OCI-LY1 (cell line): Measurements from ENCODE around the gene KREMEN2.

Experiments used
- H2AFZ ChIP-seq: fragments of 200-600 bp; sonication (generic), shearing (Covaris generic); 2 replicates; pipeline ENCODE4 v1.6.0; 2014; ENCODE audit warnings: antibody characterized with exemption, mild to moderate bottlenecking, low read length
- H3F3A ChIP-seq: fragments of 200-600 bp; sonication (generic), shearing (Covaris generic); 2 replicates; pipeline ENCODE4 v1.6.0; 2014; ENCODE audit warnings: mild to moderate bottlenecking, antibody characterized with exemption, low read length, moderate library complexity; ENCODE audit not compliant: insufficient read depth
- H3K27ac ChIP-seq: fragments of 200-600 bp; sonication (generic); 2 replicates; pipeline ENCODE4 v1.5.1; 2014; ENCODE audit warnings: low read length, mixed run types, mild to moderate bottlenecking, low read depth; ENCODE audit not compliant: poor library complexity, severe bottlenecking
- H3K27me3 ChIP-seq: fragments of 200-600 bp; sonication (generic); 2 replicates; pipeline ENCODE4 v1.6.0; 2014; ENCODE audit warnings: antibody characterized with exemption, mild to moderate bottlenecking, low read length, moderate library complexity; ENCODE audit not compliant: insufficient read depth
- H3K36me3 ChIP-seq: fragments of 200-600 bp; sonication (generic); 2 replicates; pipeline ENCODE4 v1.6.1; 2014; ENCODE audit warnings: mild to moderate bottlenecking, antibody characterized with exemption, low read length, moderate library complexity, mixed read lengths; ENCODE audit not compliant: insufficient read depth
- H3K4me1 ChIP-seq: fragments of 200-600 bp; sonication (generic); 2 replicates; pipeline ENCODE4 v1.5.1; 2014; ENCODE audit warnings: mild to moderate bottlenecking, low read length, moderate library complexity; ENCODE audit not compliant: insufficient read depth, severe bottlenecking
- H3K4me2 ChIP-seq: fragments of 200-600 bp; sonication (generic), shearing (Covaris generic); 2 replicates; pipeline ENCODE4 v1.6.1; 2014; ENCODE audit warnings: low read length
- H3K4me3 ChIP-seq: fragments of 200-600 bp; sonication (generic); 2 replicates; pipeline ENCODE4 v1.5.1; 2014; ENCODE audit warnings: low read length, low read depth, mild to moderate bottlenecking, mixed read lengths; ENCODE audit not compliant: poor library complexity, severe bottlenecking
- H3K79me2 ChIP-seq: fragments of 200-600 bp; shearing (Covaris generic); 2 replicates; pipeline ENCODE4 v1.6.1; 2016; ENCODE audit warnings: mixed run types, low read length, mixed read lengths; ENCODE audit not compliant: insufficient read depth
- H3K9ac ChIP-seq: fragments of 200-600 bp; sonication (generic), shearing (Covaris generic); 2 replicates; pipeline ENCODE4 v1.6.1; 2014; ENCODE audit warnings: mild to moderate bottlenecking, low read length, mixed read lengths
- H3K9me2 ChIP-seq: fragments of 200-600 bp; sonication (generic), shearing (Covaris generic); 2 replicates; pipeline ENCODE4 v1.6.1; 2014; ENCODE audit warnings: low read depth, mild to moderate bottlenecking, low read length, mixed read lengths
- H3K9me3 ChIP-seq: fragments of 200-600 bp; shearing (Covaris generic); 2 replicates; pipeline ENCODE4 v1.6.1; 2014; ENCODE audit warnings: low read length, mixed read lengths
- H4K20me1 ChIP-seq: fragments of 200-600 bp; sonication (generic), shearing (Covaris generic); 2 replicates; pipeline ENCODE4 v1.6.0; 2016; ENCODE audit warnings: mild to moderate bottlenecking, low read length; ENCODE audit not compliant: insufficient read depth
- EZH2 ChIP-seq: fragments of 200-600 bp; sonication (generic), shearing (Covaris generic); IDR thresholded peaks from 2 replicates; pipeline ENCODE4 v1.8.0; 2017; ENCODE audit warnings: borderline replicate concordance, mixed run types, mild to moderate bottlenecking, antibody characterized with exemption, low read length, moderate library complexity, mixed read lengths
- TF ChIP-seq, protein P1 (sequence below): fragments of 200-600 bp; sonication (generic), shearing (Covaris generic); IDR thresholded peaks from 2 replicates; pipeline ENCODE4 v1.5.1; 2017; ENCODE audit warnings: mild to moderate bottlenecking, antibody characterized with exemption, low read length, moderate library complexity, mixed read lengths

Gene KREMEN2

DNA sequence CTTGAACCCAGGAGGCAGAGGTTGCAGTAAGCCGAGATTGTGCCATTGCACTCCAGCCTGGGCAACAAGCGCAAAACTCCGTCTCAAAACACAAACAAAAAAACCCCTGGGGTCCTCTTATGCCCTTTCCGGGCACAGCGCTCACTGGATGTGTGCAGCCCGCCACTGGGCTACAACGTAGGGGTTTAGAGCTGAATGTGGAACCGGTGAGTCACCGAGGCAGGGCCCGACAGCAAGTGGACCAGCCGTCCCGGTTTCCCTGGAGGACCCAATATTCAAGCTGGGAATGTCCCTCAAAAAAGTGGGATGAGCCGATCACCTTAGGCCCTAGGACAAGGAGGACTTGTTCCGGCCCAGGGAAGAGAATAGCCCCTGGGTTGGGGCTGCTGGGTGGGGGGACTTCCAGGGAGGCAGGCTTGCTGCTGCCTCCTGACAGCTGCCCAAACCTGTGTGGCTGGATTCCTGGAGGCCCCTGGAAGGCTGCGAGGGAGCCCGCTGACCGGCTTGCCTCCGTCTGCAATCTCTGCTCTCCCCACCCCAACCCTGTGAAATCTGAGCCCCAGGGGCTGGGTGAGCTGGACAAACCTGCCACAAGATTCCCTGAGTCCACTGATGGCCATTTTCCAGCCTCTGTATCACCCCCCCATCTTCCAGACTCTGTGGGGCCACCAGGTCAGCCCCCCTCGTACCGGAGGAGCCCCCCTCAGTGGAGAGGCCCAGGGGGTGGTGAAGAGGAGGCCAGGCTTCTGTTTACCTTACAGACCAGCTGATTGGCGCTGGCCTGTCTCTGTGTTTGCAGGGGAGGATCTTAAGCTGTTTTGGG lies 45.7 kb downstream of the KREMEN2 start:
- TF ChIP-seq, protein P1, sequence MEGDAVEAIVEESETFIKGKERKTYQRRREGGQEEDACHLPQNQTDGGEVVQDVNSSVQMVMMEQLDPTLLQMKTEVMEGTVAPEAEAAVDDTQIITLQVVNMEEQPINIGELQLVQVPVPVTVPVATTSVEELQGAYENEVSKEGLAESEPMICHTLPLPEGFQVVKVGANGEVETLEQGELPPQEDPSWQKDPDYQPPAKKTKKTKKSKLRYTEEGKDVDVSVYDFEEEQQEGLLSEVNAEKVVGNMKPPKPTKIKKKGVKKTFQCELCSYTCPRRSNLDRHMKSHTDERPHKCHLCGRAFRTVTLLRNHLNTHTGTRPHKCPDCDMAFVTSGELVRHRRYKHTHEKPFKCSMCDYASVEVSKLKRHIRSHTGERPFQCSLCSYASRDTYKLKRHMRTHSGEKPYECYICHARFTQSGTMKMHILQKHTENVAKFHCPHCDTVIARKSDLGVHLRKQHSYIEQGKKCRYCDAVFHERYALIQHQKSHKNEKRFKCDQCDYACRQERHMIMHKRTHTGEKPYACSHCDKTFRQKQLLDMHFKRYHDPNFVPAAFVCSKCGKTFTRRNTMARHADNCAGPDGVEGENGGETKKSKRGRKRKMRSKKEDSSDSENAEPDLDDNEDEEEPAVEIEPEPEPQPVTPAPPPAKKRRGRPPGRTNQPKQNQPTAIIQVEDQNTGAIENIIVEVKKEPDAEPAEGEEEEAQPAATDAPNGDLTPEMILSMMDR = no peak
- TF ChIP-seq EZH2 = no peak

DNA sequence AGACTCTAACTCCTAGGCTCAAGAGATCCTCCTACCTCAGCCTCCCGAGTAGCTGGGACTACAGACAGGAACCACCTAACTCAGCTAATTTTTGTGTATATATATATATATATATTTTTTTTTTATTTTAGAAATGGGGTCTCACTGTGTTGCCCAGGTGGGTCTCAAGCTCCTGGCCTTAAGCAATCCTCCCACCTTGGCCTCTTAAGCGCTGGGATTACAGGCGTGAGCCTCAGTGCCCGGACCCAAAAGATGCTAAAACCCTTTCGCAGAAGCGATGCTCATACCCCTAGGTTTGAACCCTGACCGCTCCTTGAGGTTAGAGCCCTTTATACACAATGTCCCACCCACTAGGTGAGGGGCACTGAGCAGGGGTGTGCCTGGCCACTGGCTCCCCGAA lies 46.4 kb downstream of the KREMEN2 start:
- no peaks in the 10 kb centered on the region for H4K20me1 ChIP-seq
- H3K4me2 ChIP-seq = no peak overlapping the region
- no peak overlapping the region for H3K9ac ChIP-seq
- no peaks in the 10 kb centered on the region for H3F3A ChIP-seq
- peaks cover 29% of the 10 kb centered on the region for H3K27me3 ChIP-seq
- H3K9me2 ChIP-seq = no peaks in the 10 kb centered on the region
- no peaks in the 10 kb centered on the region for H3K36me3 ChIP-seq
- no peaks in the 10 kb centered on the region for H3K79me2 ChIP-seq
- no peak overlapping the region for H3K4me3 ChIP-seq
- TF ChIP-seq EZH2 = no peak
- TF ChIP-seq, protein P1 = no peak
- no peak overlapping the region for H3K27ac ChIP-seq
- H2AFZ ChIP-seq = no peak overlapping the region
- H3K4me1 ChIP-seq = no peaks in the 10 kb centered on the region
- H3K9me3 ChIP-seq = no peaks in the 10 kb centered on the region

More for the DNA sequence above, 45.7 kb downstream of the KREMEN2 start:
- Histone ChIP-seq H3K9ac (no peak overlapping the region), H3K9me2 (no peaks in the 10 kb centered on the region), H3K79me2 (no peaks in the 10 kb centered on the region), H3K27ac (no peak overlapping the region), H3F3A (no peaks in the 10 kb centered on the region), H3K36me3 (no peaks in the 10 kb centered on the region), H3K4me3 (no peak overlapping the region), H3K9me3 (no peaks in the 10 kb centered on the region), H4K20me1 (no peaks in the 10 kb centered on the region), H3K27me3 (peaks cover 29% of the 10 kb centered on the region), H3K4me1 (peaks cover 2% of the 10 kb centered on the region), H2AFZ (no peak overlapping the region), H3K4me2 (no peak overlapping the region)

DNA sequence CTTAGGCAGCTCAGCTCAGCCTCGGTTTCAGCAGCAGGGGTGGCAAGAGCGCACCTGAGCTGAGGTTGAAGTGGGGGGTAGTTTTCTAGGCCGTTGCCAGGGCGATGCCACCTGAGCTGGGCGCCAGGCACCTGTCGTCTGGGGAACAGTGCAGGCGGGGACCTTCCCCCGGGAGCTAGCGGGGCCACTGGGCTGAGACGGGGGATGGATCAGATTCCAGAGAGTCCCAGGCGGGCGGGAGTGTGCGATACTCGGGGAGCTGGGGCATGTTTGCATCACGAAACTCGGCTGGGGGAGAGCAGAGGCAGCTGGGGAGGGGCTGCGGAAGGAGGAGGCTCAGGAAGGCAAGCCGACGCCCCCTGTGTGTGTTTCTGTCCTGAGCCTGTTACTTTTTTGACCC lies 48.2 kb downstream of the KREMEN2 start:
- Histone ChIP-seq H3K4me2 (no peak overlapping the region), H3K9ac (no peak overlapping the region), H3K36me3 (no peaks in the 10 kb centered on the region), H2AFZ (no peak overlapping the region), H3F3A (no peaks in the 10 kb centered on the region), H3K79me2 (no peaks in the 10 kb centered on the region), H3K9me3 (no peaks in the 10 kb centered on the region), H3K27me3 (peaks cover 33% of the 10 kb centered on the region), H3K4me1 (no peaks in the 10 kb centered on the region), H3K4me3 (no peak overlapping the region), H3K27ac (no peak overlapping the region), H4K20me1 (no peaks in the 10 kb centered on the region), H3K9me2 (no peaks in the 10 kb centered on the region)
- TF ChIP-seq, protein P1 = no peak
- TF ChIP-seq EZH2 = no peak
